Keratinocyte (primary cell): ENCODE data around the gene CYP11A1. TPM values are rescaled to one million over a fixed set of nuclear protein-coding genes. Genes with fewer than 3 reads are reported as not detected.

Source experiments
- DNase-seq: peaks from one replicate; pipeline ENCODE4 v3.0.0-alpha.2; 2011; ENCODE audit warnings: low read depth, missing footprints, low spot score
- FAIRE-seq: peaks from 2 replicates; lab custom pipeline; 2011; peaks lifted over from hg19 to GRCh38; lab: Jason Lieb, UNC
- H2AFZ ChIP-seq: 2 replicates; pipeline ENCODE4 v1.6.0; 2012; ENCODE audit warnings: low read length, control low read depth, inconsistent platforms; ENCODE audit not compliant: control insufficient read depth
- H3K27ac ChIP-seq: 2 replicates; pipeline ENCODE4 v1.5.1; 2011; ENCODE audit warnings: low read length; ENCODE audit not compliant: control insufficient read depth, insufficient read depth
- H3K27me3 ChIP-seq: 3 replicates; pipeline ENCODE4 v1.6.0; 2011; ENCODE audit warnings: low read length; ENCODE audit not compliant: control insufficient read depth, insufficient read depth; ENCODE audit errors: extremely low read depth
- H3K36me3 ChIP-seq, 2 experiments: 2 replicates in 1 of 2; 3 replicates in 1 of 2; pipeline ENCODE4 v1.5.1; 2011; ENCODE audit warnings: low read length in 2 of 2, mild to moderate bottlenecking in 1 of 2; ENCODE audit not compliant: control insufficient read depth in 2 of 2, insufficient read depth in 2 of 2; ENCODE audit errors: extremely low read depth in 1 of 2
- H3K4me1 ChIP-seq: 3 replicates; pipeline ENCODE4 v1.5.1; 2011; ENCODE audit warnings: low read length; ENCODE audit not compliant: control insufficient read depth, insufficient read depth; ENCODE audit errors: extremely low read depth
- H3K4me2 ChIP-seq: 3 replicates; pipeline ENCODE4 v1.6.0; 2011; ENCODE audit warnings: low read depth, low read length; ENCODE audit not compliant: control insufficient read depth, insufficient read depth; ENCODE audit errors: extremely low read depth
- H3K4me3 ChIP-seq, 3 experiments: fragments of 200-600 bp in 1 of 3; sonication (generic) in 1 of 3; 2 replicates in 2 of 3; 3 replicates in 1 of 3; pipeline ENCODE4 v1.5.1; 2011 to 2016; ENCODE audit warnings: low read length in 3 of 3, mild to moderate bottlenecking in 3 of 3, control low read depth in 2 of 3, inconsistent platforms in 1 of 3, low read depth in 1 of 3, mixed read lengths in 1 of 3, mixed run types in 1 of 3, moderate library complexity in 1 of 3; ENCODE audit not compliant: control insufficient read depth in 2 of 3, insufficient read depth in 2 of 3; ENCODE audit errors: extremely low read depth in 1 of 3
- H3K79me2 ChIP-seq: 2 replicates; pipeline ENCODE4 v1.6.0; 2012; ENCODE audit warnings: low read length; ENCODE audit not compliant: control insufficient read depth, insufficient read depth
- H3K9ac ChIP-seq: 3 replicates; pipeline ENCODE4 v1.6.0; 2011; ENCODE audit warnings: low read length; ENCODE audit not compliant: control insufficient read depth, insufficient read depth; ENCODE audit errors: extremely low read depth
- H3K9me1 ChIP-seq: 3 replicates; pipeline ENCODE4 v1.6.0; 2011; ENCODE audit warnings: low read length; ENCODE audit not compliant: control insufficient read depth, insufficient read depth; ENCODE audit errors: extremely low read depth
- H3K9me3 ChIP-seq: 2 replicates; pipeline ENCODE4 v1.5.1; 2012; ENCODE audit warnings: low read depth, low read length; ENCODE audit not compliant: control insufficient read depth
- H4K20me1 ChIP-seq: 3 replicates; pipeline ENCODE4 v1.6.0; 2011; ENCODE audit warnings: low read length; ENCODE audit not compliant: control insufficient read depth, insufficient read depth; ENCODE audit errors: extremely low read depth
- CTCF ChIP-seq, 3 experiments: IDR thresholded peaks in 1 of 3; conservative IDR thresholded peaks in 1 of 3; optimal IDR thresholded peaks in 1 of 3; 2 replicates in 2 of 3; 3 replicates in 1 of 3; pipeline versions ENCODE3 to v1.5.1; 2011; ENCODE audit warnings: low read length in 3 of 3, mild to moderate bottlenecking in 3 of 3, moderate library complexity in 2 of 3, control low read depth in 1 of 3, inconsistent platforms in 1 of 3; ENCODE audit not compliant: insufficient read depth in 2 of 3; ENCODE audit errors: extremely low read depth in 1 of 3
- EZH2 ChIP-seq: IDR thresholded peaks from one replicate; pipeline ENCODE4 v1.6.1; 2012; ENCODE audit warnings: inconsistent platforms, mild to moderate bottlenecking, low read length, moderate library complexity
- dilution Hi-C: fragments of 300-500 bp; cut with MboI; formaldehyde crosslinking; loops from one replicate; pipeline ENCODE4 v1.7.0; 2020; ENCODE audit warnings: low sequenced_read_pairs; ENCODE audit not compliant: extremely low pct_ligation_motif_present
- polyA plus RNA-seq, 5 experiments: library from polyadenylated mRNA; depleted of rRNA in 3 of 5; stranded (reverse) in 3 of 5; stranded (forward) in 1 of 5; unstranded in 1 of 5; fragments of >200 nt; gene quantifications; 1 replicate in 1 of 5; 2 replicates in 3 of 5; 3 replicates in 1 of 5; pipeline versions ENCODE4 v1.2.1 to v1.2.3, GENCODE V29; 2011 to 2012; ENCODE audit warnings: missing spikeins in 2 of 5, low read depth in 1 of 5, low replicate concordance in 1 of 5

The CYP11A1 gene
- polyA plus RNA-seq, 1 donor (not counting 4 experiments of a cell fraction or from before 2014, with no cell fraction given): not detected

- Histone ChIP-seq H3K4me1 (peaks cover 25% of the 10 kb centered on the region), H3K4me2 (no peak overlapping the region), H3K9me3 (no peaks in the 10 kb centered on the region), H3K36me3 (peaks cover 30 to 38% of the 10 kb centered on the region in 2 experiments), H3K4me3 (no peak overlapping the region), H3K9me1 (peaks cover 3% of the 10 kb centered on the region), H2AFZ (no peak overlapping the region), H3K27ac (no peak overlapping the region), H3K9ac (no peak overlapping the region), H3K79me2 (peaks cover 2% of the 10 kb centered on the region), H4K20me1 (no peaks in the 10 kb centered on the region), H3K27me3 (no peaks in the 10 kb centered on the region)
- TF ChIP-seq CTCF (optimal IDR thresholded peaks at IDR 0.05 in 1 of 3, IDR thresholded peaks at IDR 0.05 in 1 of 3, conservative IDR thresholded peaks at IDR 0.05 in 1 of 3; ENCODE audit: extremely low read depth in 1 of 3, insufficient read depth in 2 of 3, low read length in 3 of 3) (no peak), EZH2 (no peak)
- dilution Hi-C loops: no loop called here
- no peak for FAIRE-seq
- DNase-seq: no peak
Observed at GRCh38 chr15:74410502-74410901, 43.1 kb upstream of the CYP11A1 start.

GRCh38 chr15:74409225-74409624 lies 41.8 kb upstream of the CYP11A1 start:
- Histone ChIP-seq H2AFZ (no peak overlapping the region), H3K79me2 (no peaks in the 10 kb centered on the region), H3K4me3 (no peak overlapping the region), H3K9me1 (peaks cover 3% of the 10 kb centered on the region), H3K9ac (no peak overlapping the region), H3K27ac (no peak overlapping the region), H3K9me3 (no peaks in the 10 kb centered on the region), H3K4me2 (no peak overlapping the region), H3K4me1 (peaks cover 25% of the 10 kb centered on the region), H3K36me3 (peaks cover 19 to 30% of the 10 kb centered on the region in 2 experiments), H4K20me1 (no peaks in the 10 kb centered on the region), H3K27me3 (no peaks in the 10 kb centered on the region)
- no peak for FAIRE-seq
- DNase-seq: no peak
- no peak for TF ChIP-seq CTCF (optimal IDR thresholded peaks at IDR 0.05 in 1 of 3, IDR thresholded peaks at IDR 0.05 in 1 of 3, conservative IDR thresholded peaks at IDR 0.05 in 1 of 3; ENCODE audit: extremely low read depth in 1 of 3, insufficient read depth in 2 of 3, low read length in 3 of 3)
- TF ChIP-seq EZH2: no peak
- dilution Hi-C loops: no loop called here
